Measurements from ENCODE around the gene SMAD7.

SMAD7 gene

GRCh38 chr18:48897531-48897930 is 53.2 kb downstream of the SMAD7 start:
- TF ChIP-seq, protein P1, sequence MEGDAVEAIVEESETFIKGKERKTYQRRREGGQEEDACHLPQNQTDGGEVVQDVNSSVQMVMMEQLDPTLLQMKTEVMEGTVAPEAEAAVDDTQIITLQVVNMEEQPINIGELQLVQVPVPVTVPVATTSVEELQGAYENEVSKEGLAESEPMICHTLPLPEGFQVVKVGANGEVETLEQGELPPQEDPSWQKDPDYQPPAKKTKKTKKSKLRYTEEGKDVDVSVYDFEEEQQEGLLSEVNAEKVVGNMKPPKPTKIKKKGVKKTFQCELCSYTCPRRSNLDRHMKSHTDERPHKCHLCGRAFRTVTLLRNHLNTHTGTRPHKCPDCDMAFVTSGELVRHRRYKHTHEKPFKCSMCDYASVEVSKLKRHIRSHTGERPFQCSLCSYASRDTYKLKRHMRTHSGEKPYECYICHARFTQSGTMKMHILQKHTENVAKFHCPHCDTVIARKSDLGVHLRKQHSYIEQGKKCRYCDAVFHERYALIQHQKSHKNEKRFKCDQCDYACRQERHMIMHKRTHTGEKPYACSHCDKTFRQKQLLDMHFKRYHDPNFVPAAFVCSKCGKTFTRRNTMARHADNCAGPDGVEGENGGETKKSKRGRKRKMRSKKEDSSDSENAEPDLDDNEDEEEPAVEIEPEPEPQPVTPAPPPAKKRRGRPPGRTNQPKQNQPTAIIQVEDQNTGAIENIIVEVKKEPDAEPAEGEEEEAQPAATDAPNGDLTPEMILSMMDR (IDR thresholded peaks at IDR 0.05; ENCODE audit: insufficient read depth, low read length, missing control alignments) = no peak
- no peak for DNase-seq (ENCODE audit: low read depth, low spot score)
- ChIA-PET CTCF (no interaction called here), POLR2A (no interaction called here)
- no peak overlapping the region for H3K4me3 ChIP-seq (ENCODE audit: low read depth, low read length)

- POLR2A ChIA-PET = no interaction called here
- CTCF ChIA-PET = no interaction called here
- no peak for DNase-seq (ENCODE audit: low read depth, low spot score)
- TF ChIP-seq, protein P1 (IDR thresholded peaks at IDR 0.05; ENCODE audit: insufficient read depth, low read length, missing control alignments) = no peak
- no peak overlapping the region for H3K4me3 ChIP-seq (ENCODE audit: low read depth, low read length)
Measured at GRCh38 chr18:48896875-48897511, 53.8 kb downstream of the SMAD7 start.

GRCh38 chr18:48896326-48896874 is 54.4 kb downstream of the SMAD7 start:
- CTCF ChIA-PET = no interaction called here

GRCh38 chr18:48894799-48895346 is 55.9 kb downstream of the SMAD7 start:
- no peak overlapping the region for H3K4me3 ChIP-seq (ENCODE audit: low read depth, low read length)
- CTCF ChIA-PET = interaction anchor here (1.5 kb wide), 1 partner anchor 10 kb away, joined by 4 read pairs; no protein-coding TSS in a partner anchor
- POLR2A ChIA-PET = no interaction called here
- no peak for DNase-seq (ENCODE audit: low read depth, low spot score)
- TF ChIP-seq, protein P1 (IDR thresholded peaks at IDR 0.05; ENCODE audit: insufficient read depth, low read length, missing control alignments) = no peak

More at GRCh38 chr18:48896326-48896874, 54.4 kb downstream of the SMAD7 start:
- TF ChIP-seq, protein P1 (IDR thresholded peaks at IDR 0.05; ENCODE audit: insufficient read depth, low read length, missing control alignments) = no peak
- H3K4me3 ChIP-seq (ENCODE audit: low read depth, low read length) = no peak overlapping the region
- POLR2A ChIA-PET = no interaction called here
- no peak for DNase-seq (ENCODE audit: low read depth, low spot score)

GRCh38 chr18:48893608-48894600 is 56.9 kb downstream of the SMAD7 start:
- ChIA-PET CTCF (interaction anchor here (1.5 kb wide), 1 partner anchor 9 kb away, joined by 4 read pairs; no protein-coding TSS in a partner anchor), POLR2A (no interaction called here)
- DNase-seq (ENCODE audit: low read depth, low spot score) = no peak

More at GRCh38 chr18:48893608-48894600, 56.9 kb downstream of the SMAD7 start:
- TF ChIP-seq, protein P1 (IDR thresholded peaks at IDR 0.05; ENCODE audit: insufficient read depth, low read length, missing control alignments) = no peak
- H3K4me3 ChIP-seq (ENCODE audit: low read depth, low read length) = no peak overlapping the region

Measured in AG04449 (cell line).